NT2/D1 (cell line): ENCODE measurements around the gene KHDRBS1.
"Not testable (repeated sequence)": the region's sequence is repeated elsewhere in the genome, so short reads cannot be mapped to it uniquely, and the experiment has no call there.

Experiments
- DNase-seq: peaks from one replicate; pipeline ENCODE4 v3.0.0-alpha.2; 2011; ENCODE audit warnings: low read depth, low spot score
- H3K27me3 ChIP-seq: 2 replicates; pipeline ENCODE4 v1.6.0; 2011; ENCODE audit warnings: mild to moderate bottlenecking; ENCODE audit not compliant: insufficient read length, insufficient read depth
- H3K36me3 ChIP-seq: 2 replicates; pipeline ENCODE4 v1.6.1; 2011; ENCODE audit warnings: mild to moderate bottlenecking, low read length, mixed read lengths; ENCODE audit not compliant: insufficient read depth, insufficient read length
- H3K4me1 ChIP-seq: 2 replicates; pipeline ENCODE4 v1.5.1; 2011; ENCODE audit not compliant: insufficient read depth, insufficient read length
- H3K4me3 ChIP-seq: 2 replicates; pipeline ENCODE4 v1.5.1; 2011; ENCODE audit warnings: low read depth; ENCODE audit not compliant: insufficient read length
- H3K9ac ChIP-seq: 2 replicates; pipeline ENCODE4 v1.6.0; 2011; ENCODE audit warnings: low read depth; ENCODE audit not compliant: insufficient read length
- H3K9me3 ChIP-seq: 2 replicates; pipeline ENCODE4 v1.5.1; 2011; ENCODE audit warnings: mild to moderate bottlenecking, low read length; ENCODE audit not compliant: insufficient read depth
- SUZ12 ChIP-seq: IDR thresholded peaks from 2 replicates; pipeline ENCODE4 v1.6.1; 2011; ENCODE audit not compliant: insufficient read length, insufficient read depth; ENCODE audit errors: extremely low read depth
- YY1 ChIP-seq: IDR thresholded peaks from 2 replicates; pipeline ENCODE4 v1.6.1; 2011; ENCODE audit not compliant: insufficient read length, insufficient read depth
- ZNF274 ChIP-seq: IDR thresholded peaks from 2 replicates; pipeline ENCODE4 v1.6.1; 2011; ENCODE audit warnings: mild to moderate bottlenecking, low read depth, low read length

The KHDRBS1 gene

GRCh38 chr1:32082022-32082421 is 68.4 kb downstream of the KHDRBS1 start:
- no peaks in the 10 kb centered on the region for H3K27me3 ChIP-seq
- H3K4me1 ChIP-seq = peaks cover 6% of the 10 kb centered on the region
- DNase-seq = no peak
- peaks cover 84% of the 10 kb centered on the region for H3K36me3 ChIP-seq
- no peaks in the 10 kb centered on the region for H3K9me3 ChIP-seq
- no peak for TF ChIP-seq ZNF274
- no peak for TF ChIP-seq YY1
- no peak for TF ChIP-seq SUZ12
- H3K4me3 ChIP-seq = no peak overlapping the region
- no peak overlapping the region for H3K9ac ChIP-seq

GRCh38 chr1:32086381-32086780 is 72.7 kb downstream of the KHDRBS1 start:
- not testable (repeated sequence) for H3K4me1 ChIP-seq, H3K9ac ChIP-seq, H3K9me3 ChIP-seq, H3K27me3 ChIP-seq, DNase-seq, H3K4me3 ChIP-seq
- peaks cover 68% of the 10 kb centered on the region for H3K36me3 ChIP-seq

GRCh38 chr1:32091176-32091575 is 77.5 kb downstream of the KHDRBS1 start:
- TF ChIP-seq YY1 = no peak
- no peak for TF ChIP-seq SUZ12
- H3K36me3 ChIP-seq = peaks cover 72% of the 10 kb centered on the region
- no peaks in the 10 kb centered on the region for H3K4me1 ChIP-seq
- H3K4me3 ChIP-seq = no peak overlapping the region
- no peaks in the 10 kb centered on the region for H3K9me3 ChIP-seq
- no peak for DNase-seq
- no peaks in the 10 kb centered on the region for H3K27me3 ChIP-seq
- H3K9ac ChIP-seq = no peak overlapping the region

- no peak overlapping the region for H3K4me3 ChIP-seq
- H3K4me1 ChIP-seq = no peaks in the 10 kb centered on the region
- H3K27me3 ChIP-seq = no peaks in the 10 kb centered on the region
- no peaks in the 10 kb centered on the region for H3K9me3 ChIP-seq
- H3K36me3 ChIP-seq = peaks cover 73% of the 10 kb centered on the region
- TF ChIP-seq YY1 (no peak), SUZ12 (no peak), ZNF274 (no peak)
- no peak overlapping the region for H3K9ac ChIP-seq
- DNase-seq = no peak
Observed at GRCh38 chr1:32091591-32091990, 77.9 kb downstream of the KHDRBS1 start.
